D721Med (cell line): ENCODE data around the gene SUGCT.

ENCODE experiments used
- DNase-seq: peaks from one replicate; pipeline ENCODE4 v3.0.0; 2011; ENCODE audit warnings: low spot score; ENCODE audit not compliant: insufficient read length
- FAIRE-seq: peaks from 2 replicates; lab custom pipeline; 2011; peaks lifted over from hg19 to GRCh38; lab: Jason Lieb, UNC
- CTCF ChIP-seq: IDR thresholded peaks from 2 replicates; pipeline ENCODE4 v1.5.1; 2012; ENCODE audit warnings: mild to moderate bottlenecking, control low read depth; ENCODE audit not compliant: insufficient read depth; ENCODE audit errors: missing control alignments

SUGCT gene

GRCh38 chr7:40777730-40778312 is 643.0 kb downstream of the SUGCT start:
- DNase-seq (no peak), FAIRE-seq (no peak)
- no peak for TF ChIP-seq CTCF

GRCh38 chr7:40780460-40780859 is 645.7 kb downstream of the SUGCT start:
- DNase-seq (no peak), FAIRE-seq (no peak)
- TF ChIP-seq CTCF = no peak

GRCh38 chr7:40782836-40783235 is 648.0 kb downstream of the SUGCT start:
- no peak for TF ChIP-seq CTCF
- no peak for FAIRE-seq

GRCh38 chr7:40784176-40784575 is 649.4 kb downstream of the SUGCT start:
- no peak for TF ChIP-seq CTCF
- no peak for DNase-seq
- FAIRE-seq = no peak

More at GRCh38 chr7:40782836-40783235, 648.0 kb downstream of the SUGCT start:
- no peak for DNase-seq

- no peak for DNase-seq
- TF ChIP-seq CTCF = no peak
- FAIRE-seq = no peak
These were observed 652.1 kb downstream of the SUGCT start for GRCh38 chr7:40786909-40787308.

GRCh38 chr7:40793132-40793531 is 658.3 kb downstream of the SUGCT start:
- FAIRE-seq (no peak), DNase-seq (no peak)
- TF ChIP-seq CTCF = no peak

- FAIRE-seq (no peak), DNase-seq (no peak)
- TF ChIP-seq CTCF = no peak
These were observed 660.8 kb downstream of the SUGCT start for GRCh38 chr7:40795607-40796006.
